DOHH2 (cell line): ENCODE results near the gene LMBR1L.

Source experiments
- H3F3A ChIP-seq: fragments of 200-600 bp; sonication (generic), shearing (Covaris generic); 2 replicates; pipeline ENCODE4 v1.6.0; 2016; ENCODE audit warnings: antibody characterized with exemption, mild to moderate bottlenecking; ENCODE audit not compliant: control insufficient read depth, insufficient read depth
- H3K27ac ChIP-seq: fragments of 200-600 bp; sonication (generic); 2 replicates; pipeline ENCODE4 v1.5.1; 2014; ENCODE audit warnings: low read depth, mild to moderate bottlenecking, low read length, moderate library complexity
- H3K27me3 ChIP-seq: fragments of 200-600 bp; sonication (generic); 2 replicates; pipeline ENCODE4 v1.6.1; 2014; ENCODE audit warnings: mild to moderate bottlenecking, low read length, mixed read lengths; ENCODE audit not compliant: control insufficient read depth
- H3K36me3 ChIP-seq: fragments of 200-600 bp; sonication (generic); 2 replicates; pipeline ENCODE4 v1.6.1; 2014; ENCODE audit warnings: mild to moderate bottlenecking, low read length, moderate library complexity, mixed read lengths; ENCODE audit not compliant: control insufficient read depth
- H3K4me1 ChIP-seq: fragments of 200-600 bp; sonication (generic); 2 replicates; pipeline ENCODE4 v1.6.1; 2014; ENCODE audit warnings: mild to moderate bottlenecking, low read length, mixed read lengths; ENCODE audit not compliant: control insufficient read depth
- H3K4me2 ChIP-seq: fragments of 200-600 bp; sonication (generic); 2 replicates; pipeline ENCODE4 v1.6.0; 2014; ENCODE audit warnings: mild to moderate bottlenecking, low read length, moderate library complexity
- H3K4me3 ChIP-seq: fragments of 200-600 bp; sonication (generic); 2 replicates; pipeline ENCODE4 v1.5.1; 2014; ENCODE audit warnings: mild to moderate bottlenecking, low read length, mixed read lengths
- H3K79me2 ChIP-seq: fragments of 200-600 bp; sonication (generic); 2 replicates; pipeline ENCODE4 v1.6.1; 2014; ENCODE audit warnings: mild to moderate bottlenecking, low read length, mixed read lengths; ENCODE audit not compliant: control insufficient read depth
- H3K9me2 ChIP-seq: fragments of 200-600 bp; sonication (generic); replicated peaks from 2 replicates; pipeline ENCODE4 v1.6.1; 2014; ENCODE audit warnings: mild to moderate bottlenecking, low read length, mixed read lengths; ENCODE audit not compliant: control insufficient read depth
- H3K9me3 ChIP-seq: fragments of 200-600 bp; sonication (generic); 2 replicates; pipeline ENCODE4 v1.6.1; 2014; ENCODE audit warnings: antibody characterized with exemption, low read length, mixed read lengths; ENCODE audit not compliant: control insufficient read depth, insufficient read depth
- H4K20me1 ChIP-seq: fragments of 200-600 bp; sonication (generic); 2 replicates; pipeline ENCODE4 v1.6.0; 2014; ENCODE audit warnings: low read depth, mild to moderate bottlenecking, antibody characterized with exemption, low read length, moderate library complexity; ENCODE audit not compliant: control insufficient read depth, insufficient read depth
- EZH2phosphoT487 ChIP-seq: fragments of 200-600 bp; sonication (generic); IDR thresholded peaks from 2 replicates; pipeline ENCODE4 v1.6.1; 2017; ENCODE audit warnings: borderline replicate concordance, mild to moderate bottlenecking, antibody characterized with exemption, low read length, moderate library complexity, mixed read lengths
- TF ChIP-seq, protein P1 (sequence below): fragments of 200-600 bp; sonication (generic); IDR thresholded peaks from one replicate; pipeline ENCODE4 v1.5.1; 2014; ENCODE audit warnings: antibody characterized with exemption, mild to moderate bottlenecking, low read depth, low read length; ENCODE audit not compliant: poor library complexity, severe bottlenecking

Gene LMBR1L

DNA sequence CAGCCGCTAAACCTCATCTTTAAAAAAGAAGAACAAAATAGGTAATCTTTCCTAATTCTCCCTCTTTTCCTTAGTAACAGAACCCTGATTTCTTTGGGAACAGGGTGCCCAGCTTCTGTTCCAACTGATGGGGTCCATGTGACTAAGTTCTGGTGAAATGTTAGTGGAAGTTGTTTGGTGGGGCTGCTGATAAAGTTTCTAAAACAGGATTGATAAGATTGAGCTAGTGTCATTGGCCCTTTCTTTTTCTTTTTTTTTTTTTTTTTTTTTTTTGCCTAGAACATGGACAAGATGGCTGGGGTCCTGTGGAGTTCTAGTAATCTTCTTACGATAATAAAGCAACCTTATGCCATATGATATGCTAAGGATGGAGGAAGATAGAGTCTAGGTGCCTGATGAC is 36.7 kb upstream of the LMBR1L start:
- Histone ChIP-seq H4K20me1 (no peaks in the 10 kb centered on the region), H3K27me3 (no peaks in the 10 kb centered on the region), H3K4me1 (peaks cover 5% of the 10 kb centered on the region), H3F3A (no peaks in the 10 kb centered on the region), H3K9me2 (no peaks in the 10 kb centered on the region), H3K79me2 (peaks cover 12% of the 10 kb centered on the region), H3K36me3 (no peaks in the 10 kb centered on the region), H3K9me3 (no peaks in the 10 kb centered on the region), H3K4me3 (no peak overlapping the region), H3K4me2 (no peak overlapping the region), H3K27ac (no peak overlapping the region)
- TF ChIP-seq, protein P1, sequence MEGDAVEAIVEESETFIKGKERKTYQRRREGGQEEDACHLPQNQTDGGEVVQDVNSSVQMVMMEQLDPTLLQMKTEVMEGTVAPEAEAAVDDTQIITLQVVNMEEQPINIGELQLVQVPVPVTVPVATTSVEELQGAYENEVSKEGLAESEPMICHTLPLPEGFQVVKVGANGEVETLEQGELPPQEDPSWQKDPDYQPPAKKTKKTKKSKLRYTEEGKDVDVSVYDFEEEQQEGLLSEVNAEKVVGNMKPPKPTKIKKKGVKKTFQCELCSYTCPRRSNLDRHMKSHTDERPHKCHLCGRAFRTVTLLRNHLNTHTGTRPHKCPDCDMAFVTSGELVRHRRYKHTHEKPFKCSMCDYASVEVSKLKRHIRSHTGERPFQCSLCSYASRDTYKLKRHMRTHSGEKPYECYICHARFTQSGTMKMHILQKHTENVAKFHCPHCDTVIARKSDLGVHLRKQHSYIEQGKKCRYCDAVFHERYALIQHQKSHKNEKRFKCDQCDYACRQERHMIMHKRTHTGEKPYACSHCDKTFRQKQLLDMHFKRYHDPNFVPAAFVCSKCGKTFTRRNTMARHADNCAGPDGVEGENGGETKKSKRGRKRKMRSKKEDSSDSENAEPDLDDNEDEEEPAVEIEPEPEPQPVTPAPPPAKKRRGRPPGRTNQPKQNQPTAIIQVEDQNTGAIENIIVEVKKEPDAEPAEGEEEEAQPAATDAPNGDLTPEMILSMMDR, result no peak
- TF ChIP-seq EZH2phosphoT487, result no peak

DNA sequence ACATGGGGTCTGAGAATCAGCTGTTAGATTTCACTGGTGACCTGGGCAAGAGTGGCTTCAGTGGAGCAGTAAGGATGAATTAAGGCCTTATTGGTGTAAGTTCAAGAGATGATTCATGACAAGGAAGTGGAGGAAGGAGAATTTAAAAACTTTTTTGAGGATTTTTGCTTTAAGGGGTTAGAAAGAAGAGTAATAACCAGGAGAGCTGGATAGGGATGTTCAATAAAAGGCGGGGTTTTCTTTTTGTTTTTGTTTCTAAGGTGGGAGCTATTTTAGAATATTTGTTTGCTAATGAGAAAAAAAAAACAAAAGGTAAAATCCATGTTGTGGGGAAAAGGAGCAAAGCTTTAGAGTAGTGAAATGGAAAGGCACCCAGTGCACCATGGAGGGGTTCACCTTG is 35.8 kb upstream of the LMBR1L start:
- Histone ChIP-seq H3K4me2 (no peak overlapping the region), H3K9me3 (no peaks in the 10 kb centered on the region), H3K4me1 (peaks cover 5% of the 10 kb centered on the region), H3K9me2 (no peaks in the 10 kb centered on the region), H3K36me3 (no peaks in the 10 kb centered on the region), H4K20me1 (no peaks in the 10 kb centered on the region), H3F3A (no peaks in the 10 kb centered on the region), H3K27ac (no peak overlapping the region), H3K27me3 (no peaks in the 10 kb centered on the region), H3K4me3 (no peak overlapping the region), H3K79me2 (peaks cover 12% of the 10 kb centered on the region)
- TF ChIP-seq EZH2phosphoT487, result no peak
- TF ChIP-seq, protein P1, result no peak

DNA sequence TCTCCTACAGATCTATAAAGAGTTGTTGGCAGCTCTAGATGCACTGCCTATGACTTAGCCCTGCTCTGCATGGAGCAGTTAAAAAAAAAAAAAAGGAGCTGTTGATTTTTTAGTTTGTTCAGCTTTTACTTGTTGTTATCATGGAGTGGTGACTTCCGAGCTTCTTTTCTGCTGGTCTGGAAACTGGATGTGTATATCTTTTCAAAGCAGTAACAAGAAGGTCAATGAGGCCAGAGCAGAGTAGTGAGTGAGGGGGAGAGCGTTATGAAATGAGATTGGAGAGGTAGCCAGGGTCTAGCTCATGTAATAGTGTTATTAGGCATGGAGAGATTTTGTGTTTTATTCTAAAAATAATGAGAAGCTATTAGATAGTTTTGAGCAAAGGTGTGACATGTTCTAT is 33.7 kb upstream of the LMBR1L start:
- peaks cover 12% of the 10 kb centered on the region for H3K79me2 ChIP-seq
- no peak overlapping the region for H3K27ac ChIP-seq
- H3K9me2 ChIP-seq, result no peaks in the 10 kb centered on the region
- no peak for TF ChIP-seq EZH2phosphoT487
- TF ChIP-seq, protein P1, result no peak
- no peak overlapping the region for H3K4me2 ChIP-seq
- no peaks in the 10 kb centered on the region for H3K36me3 ChIP-seq
- H3F3A ChIP-seq, result no peaks in the 10 kb centered on the region
- no peaks in the 10 kb centered on the region for H3K9me3 ChIP-seq
- no peaks in the 10 kb centered on the region for H3K27me3 ChIP-seq
- H3K4me1 ChIP-seq, result peaks cover 5% of the 10 kb centered on the region
- H3K4me3 ChIP-seq, result no peak overlapping the region
- no peaks in the 10 kb centered on the region for H4K20me1 ChIP-seq

DNA sequence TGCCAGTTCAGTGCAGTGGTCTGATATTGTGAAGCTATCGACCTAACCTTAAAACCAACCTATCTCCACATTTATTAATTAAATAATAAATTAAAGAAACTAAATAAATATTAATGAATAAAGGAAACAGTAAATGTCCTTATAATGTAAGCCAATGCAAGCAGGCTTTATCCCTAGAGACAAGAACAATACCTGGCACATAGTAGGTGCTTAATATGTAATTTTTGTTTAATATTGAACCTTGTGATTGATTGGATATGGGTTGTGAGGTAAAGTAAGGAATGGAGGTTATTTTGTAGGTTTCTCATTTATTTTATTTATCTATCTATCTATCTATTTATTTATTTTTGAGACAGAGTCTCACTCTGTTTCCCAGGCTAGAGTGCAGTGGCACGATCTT is 28.4 kb upstream of the LMBR1L start:
- Histone ChIP-seq H3K4me2 (no peak overlapping the region), H3K9me2 (no peaks in the 10 kb centered on the region), H3K27ac (no peak overlapping the region), H3K36me3 (0 out of 2 replicates have a peak, but pooled peaks cover 2% of the 10 kb centered on the region), H3K79me2 (peaks cover 24% of the 10 kb centered on the region), H3K9me3 (no peaks in the 10 kb centered on the region), H3K4me3 (no peak overlapping the region), H4K20me1 (no peaks in the 10 kb centered on the region), H3K4me1 (peaks cover 5% of the 10 kb centered on the region), H3K27me3 (no peaks in the 10 kb centered on the region), H3F3A (0 out of 2 replicates have a peak, but pooled peaks cover 2% of the 10 kb centered on the region)
- TF ChIP-seq EZH2phosphoT487, result no peak
- TF ChIP-seq, protein P1, result no peak
